ENCODE results near the gene KCTD20. TPM values are rescaled to one million over a fixed set of nuclear protein-coding genes. Genes with fewer than 3 reads are reported as not detected.

Gene KCTD20
- total RNA-seq, 2 experiments from 2014 or later = 73.6 to 84.6 TPM

GRCh38 chr6:36492621-36493020, 49.8 kb downstream of the KCTD20 start:
- Histone ChIP-seq H3K9me2 (ENCODE audit: insufficient read depth, low read length) (no peaks in the 10 kb centered on the region), H3K4me3 (ENCODE audit: low read depth, low read length, poor library complexity, severe bottlenecking) (no peak overlapping the region), H3K36me3 (ENCODE audit: insufficient read depth, low read length) (peaks cover 86% of the 10 kb centered on the region), H4K20me1 (ENCODE audit: insufficient read depth, low read length) (no peaks in the 10 kb centered on the region), H3K27ac (ENCODE audit: low read depth, low read length, poor library complexity, severe bottlenecking) (no peak overlapping the region), H2AFZ (ENCODE audit: low read length) (no peak overlapping the region), H3K4me1 (ENCODE audit: insufficient read depth, low read length, poor library complexity, severe bottlenecking) (no peaks in the 10 kb centered on the region), H3K79me2 (ENCODE audit: insufficient read depth, low read depth, low read length) (no peaks in the 10 kb centered on the region), H3K4me2 (ENCODE audit: low read length) (no peak overlapping the region), H3K9me3 (ENCODE audit: low read length) (no peaks in the 10 kb centered on the region)
- DNase-seq (ENCODE audit: low spot score) = no peak
- ChIA-PET CTCF (ENCODE audit: unreplicated experiment) (no interaction called here), POLR2A (interaction anchor here (0.6 to 0.7 kb wide), 2 partner anchors 13 to 827 kb away, joined by 4 read pairs; no protein-coding TSS in a partner anchor)
- no TSS peak for BruUV-seq (replicated peaks)
- no peak for TF ChIP-seq EZH2phosphoT487 (IDR thresholded peaks at IDR 0.05; ENCODE audit: borderline replicate concordance, low read depth, low read length)
- intact Hi-C loops (cut with micrococcal nuclease; ENCODE audit: unreplicated experiment) = no loop called here

GRCh38 chr6:36493319-36493718, 50.5 kb downstream of the KCTD20 start:
- no peak for TF ChIP-seq EZH2phosphoT487 (IDR thresholded peaks at IDR 0.05; ENCODE audit: borderline replicate concordance, low read depth, low read length)
- no peak for TF ChIP-seq CTCF (conservative IDR thresholded peaks at IDR 0.05; ENCODE audit: low read length)
- BruUV-seq (replicated peaks) = no TSS peak
- Histone ChIP-seq H3K27ac (ENCODE audit: low read depth, low read length, poor library complexity, severe bottlenecking) (no peak overlapping the region), H3K9me2 (ENCODE audit: insufficient read depth, low read length) (no peaks in the 10 kb centered on the region), H3K4me3 (ENCODE audit: low read depth, low read length, poor library complexity, severe bottlenecking) (no peak overlapping the region), H3K36me3 (ENCODE audit: insufficient read depth, low read length) (peaks cover 85% of the 10 kb centered on the region), H2AFZ (ENCODE audit: low read length) (no peak overlapping the region), H3K4me2 (ENCODE audit: low read length) (no peak overlapping the region), H3K4me1 (ENCODE audit: insufficient read depth, low read length, poor library complexity, severe bottlenecking) (no peaks in the 10 kb centered on the region), H4K20me1 (ENCODE audit: insufficient read depth, low read length) (no peaks in the 10 kb centered on the region), H3K79me2 (ENCODE audit: insufficient read depth, low read depth, low read length) (no peaks in the 10 kb centered on the region), H3K9me3 (ENCODE audit: low read length) (no peaks in the 10 kb centered on the region)
- ChIA-PET CTCF (ENCODE audit: unreplicated experiment) (no interaction called here), POLR2A (interaction anchor here (0.6 to 0.7 kb wide), 2 partner anchors 9 to 14 kb away, joined by 3 to 4 read pairs; no protein-coding TSS in a partner anchor)
- no peak for DNase-seq (ENCODE audit: low spot score)
- intact Hi-C loops (cut with micrococcal nuclease; ENCODE audit: unreplicated experiment) = no loop called here

GRCh38 chr6:36493859-36494258, 51.1 kb downstream of the KCTD20 start:
- POLR2A ChIA-PET = no interaction called here
- intact Hi-C loops (cut with micrococcal nuclease; ENCODE audit: unreplicated experiment) = no loop called here

More at GRCh38 chr6:36493859-36494258, 51.1 kb downstream of the KCTD20 start:
- no peaks in the 10 kb centered on the region for H3K79me2 ChIP-seq (ENCODE audit: insufficient read depth, low read depth, low read length)
- CTCF ChIA-PET (ENCODE audit: unreplicated experiment) = no interaction called here
- H4K20me1 ChIP-seq (ENCODE audit: insufficient read depth, low read length) = no peaks in the 10 kb centered on the region
- H3K27ac ChIP-seq (ENCODE audit: low read depth, low read length, poor library complexity, severe bottlenecking) = no peak overlapping the region
- no peak overlapping the region for H3K4me2 ChIP-seq (ENCODE audit: low read length)
- TF ChIP-seq CTCF (conservative IDR thresholded peaks at IDR 0.05; ENCODE audit: low read length) = no peak
- H3K36me3 ChIP-seq (ENCODE audit: insufficient read depth, low read length) = peaks cover 84% of the 10 kb centered on the region
- H3K4me1 ChIP-seq (ENCODE audit: insufficient read depth, low read length, poor library complexity, severe bottlenecking) = no peaks in the 10 kb centered on the region
- no peaks in the 10 kb centered on the region for H3K9me3 ChIP-seq (ENCODE audit: low read length)
- H3K9me2 ChIP-seq (ENCODE audit: insufficient read depth, low read length) = no peaks in the 10 kb centered on the region
- H2AFZ ChIP-seq (ENCODE audit: low read length) = no peak overlapping the region
- no peak overlapping the region for H3K4me3 ChIP-seq (ENCODE audit: low read depth, low read length, poor library complexity, severe bottlenecking)
- BruUV-seq (replicated peaks) = no TSS peak
- no peak for DNase-seq (ENCODE audit: low spot score)

All from OCI-LY7 (cell line).